Measurements from ENCODE around the gene CALB2.
"Not testable (repeated sequence)": the region's sequence is repeated elsewhere in the genome, so short reads cannot be mapped to it uniquely, and the experiment has no call there.

CALB2 gene

DNA sequence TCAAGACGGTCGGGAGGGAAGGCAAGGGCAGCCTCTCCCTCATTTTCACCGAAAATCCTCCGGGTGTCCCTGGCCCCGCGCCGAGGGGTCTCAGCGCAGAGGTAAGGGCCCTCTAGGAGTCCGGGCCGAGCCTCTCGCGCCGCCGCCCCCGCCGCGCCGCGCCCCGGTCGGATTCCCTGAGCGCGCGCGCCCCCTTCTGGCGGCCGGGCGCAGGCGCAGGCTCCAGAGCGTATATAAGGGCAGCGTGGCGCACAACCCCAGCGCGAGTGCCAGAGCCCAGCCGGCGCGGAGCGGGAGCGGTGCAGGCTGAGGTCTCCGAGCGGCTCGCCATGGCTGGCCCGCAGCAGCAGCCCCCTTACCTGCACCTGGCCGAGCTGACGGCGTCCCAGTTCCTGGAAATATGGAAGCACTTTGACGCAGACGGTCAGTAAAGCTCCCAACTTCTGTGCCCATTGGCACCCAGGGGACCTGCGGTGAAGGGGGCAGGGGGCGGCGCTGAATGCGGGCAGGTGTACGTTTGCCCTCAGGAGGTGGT is at the start of gene CALB2:
Gene CALB2, plus strand, starts transcription at position 260 of the 535 bp plus-strand sequence. Its CDS starts 70 bp downstream, at position 330.
- DNase-seq (ENCODE audit: low spot score) = peak; percentile 50

- peak; percentile 18 for DNase-seq (ENCODE audit: low spot score)
Observed at GRCh38 chr16:71311553-71312158, 46.9 kb upstream of the CALB2 start.

- DNase-seq (ENCODE audit: low spot score) = not testable (repeated sequence)
Observed at GRCh38 chr16:71313591-71313990, 44.9 kb upstream of the CALB2 start.

DNA sequence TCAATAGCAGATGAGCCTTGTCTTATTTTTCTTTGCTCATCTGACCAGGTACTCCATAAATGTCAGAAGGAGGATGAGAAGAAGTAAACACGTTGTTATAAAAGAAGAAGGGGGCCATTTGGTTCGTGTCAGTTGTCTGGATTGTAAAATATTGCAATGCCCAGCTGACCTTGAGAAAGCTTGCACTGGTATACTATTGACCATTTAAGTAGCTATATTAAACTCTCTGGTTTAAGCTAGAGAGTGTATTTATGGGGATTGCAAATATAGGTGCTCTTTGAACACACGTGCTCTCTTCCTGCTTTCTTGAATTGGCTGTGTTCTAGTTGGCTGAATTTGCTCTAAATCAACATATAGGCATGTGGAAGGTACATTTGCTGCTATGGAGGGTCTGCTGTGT is 43.3 kb upstream of the CALB2 start:
- no peak for DNase-seq (ENCODE audit: low spot score)

- no peak for DNase-seq (ENCODE audit: low spot score)
Observed at GRCh38 chr16:71319999-71320398, 38.5 kb upstream of the CALB2 start.

DNA sequence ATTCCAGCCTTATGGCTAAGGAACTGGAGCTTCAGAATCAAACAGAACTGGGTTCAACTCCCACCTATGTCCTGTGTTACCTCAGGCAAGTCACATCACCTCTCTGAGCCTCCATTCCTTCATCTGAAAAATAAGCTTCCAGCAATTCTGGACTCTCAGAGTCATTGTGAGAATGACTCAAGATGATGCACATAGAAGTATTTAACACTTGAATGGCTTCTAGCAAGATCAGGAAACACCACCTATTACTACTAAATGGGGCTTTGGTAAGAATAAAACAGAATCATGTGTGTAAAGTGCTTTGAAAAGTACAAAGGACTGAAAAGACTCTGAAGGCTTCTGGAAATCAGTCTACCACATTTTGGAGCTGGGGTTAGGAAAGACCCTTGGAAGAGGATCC is 30.8 kb upstream of the CALB2 start:
- no peak for DNase-seq (ENCODE audit: low spot score)

DNA sequence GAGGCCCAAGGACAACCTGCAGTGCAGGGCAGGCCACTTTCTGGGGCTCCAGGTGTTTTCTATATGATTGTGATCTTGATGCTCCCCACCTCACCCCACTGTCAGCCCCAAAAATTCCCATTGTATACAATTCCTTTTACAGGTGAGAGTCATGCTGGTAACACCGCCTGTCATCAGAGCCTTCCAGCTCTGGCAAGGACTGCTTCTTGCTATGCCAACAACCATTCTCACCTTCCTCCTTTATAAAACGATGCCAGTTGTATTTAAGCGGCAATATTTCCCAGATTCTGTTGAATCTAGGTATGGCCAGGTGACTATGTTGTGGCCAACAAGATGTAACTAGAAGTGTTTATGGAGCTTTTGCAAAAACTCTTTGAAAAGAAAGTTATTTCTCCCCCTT is 30.4 kb upstream of the CALB2 start:
- no peak for DNase-seq (ENCODE audit: low spot score)

DNA sequence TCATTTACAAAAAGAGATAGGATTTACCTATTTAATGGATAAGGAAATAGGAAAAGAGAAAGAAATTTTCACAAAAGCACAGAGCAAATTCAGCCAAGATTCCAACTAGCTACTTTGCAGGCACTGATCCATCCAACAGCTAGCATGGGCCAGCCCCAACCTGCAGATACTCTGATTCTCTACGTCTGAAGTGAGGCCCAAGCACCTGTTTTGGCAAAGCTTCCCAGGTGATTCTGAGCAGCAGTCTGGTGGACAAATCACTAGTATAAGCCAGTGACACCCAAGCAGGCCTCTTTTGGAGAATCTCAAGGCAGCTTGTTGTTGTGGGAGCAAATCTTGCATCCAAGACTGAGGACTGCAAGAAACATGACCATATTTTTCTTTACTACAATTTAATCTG is 20.9 kb upstream of the CALB2 start:
- no peak for DNase-seq (ENCODE audit: low spot score)

DNA sequence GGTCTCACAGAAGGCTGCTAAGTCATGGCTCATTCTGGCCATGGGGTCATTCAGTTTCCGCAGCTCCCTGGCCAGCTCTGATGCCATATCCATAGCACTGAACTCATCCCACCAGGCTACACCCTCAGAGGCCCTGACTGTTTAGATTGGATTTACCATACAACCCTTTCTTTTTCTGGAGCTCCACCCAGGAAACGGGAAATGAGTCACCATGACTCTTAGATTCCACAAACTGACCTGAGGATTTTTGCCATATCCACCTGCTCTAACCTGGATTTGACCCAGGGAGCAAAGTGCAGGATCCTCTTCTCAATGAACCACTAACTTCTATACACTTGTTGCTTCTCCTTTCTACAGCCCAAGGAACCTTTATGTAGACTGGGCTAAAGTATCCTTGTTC is 20.3 kb upstream of the CALB2 start:
- DNase-seq (ENCODE audit: low spot score) = no peak

- no peak for DNase-seq (ENCODE audit: low spot score)
Observed at GRCh38 chr16:71338632-71339031, 19.9 kb upstream of the CALB2 start.

- no peak for DNase-seq (ENCODE audit: low spot score)
Observed at GRCh38 chr16:71339236-71340171, 19.0 kb upstream of the CALB2 start.

GRCh38 chr16:71340406-71340805 is 18.1 kb upstream of the CALB2 start:
- DNase-seq (ENCODE audit: low spot score) = no peak

GRCh38 chr16:71341881-71342280 is 16.6 kb upstream of the CALB2 start:
- DNase-seq (ENCODE audit: low spot score) = no peak

GRCh38 chr16:71343078-71343477 is 15.4 kb upstream of the CALB2 start:
- no peak for DNase-seq (ENCODE audit: low spot score)

DNA sequence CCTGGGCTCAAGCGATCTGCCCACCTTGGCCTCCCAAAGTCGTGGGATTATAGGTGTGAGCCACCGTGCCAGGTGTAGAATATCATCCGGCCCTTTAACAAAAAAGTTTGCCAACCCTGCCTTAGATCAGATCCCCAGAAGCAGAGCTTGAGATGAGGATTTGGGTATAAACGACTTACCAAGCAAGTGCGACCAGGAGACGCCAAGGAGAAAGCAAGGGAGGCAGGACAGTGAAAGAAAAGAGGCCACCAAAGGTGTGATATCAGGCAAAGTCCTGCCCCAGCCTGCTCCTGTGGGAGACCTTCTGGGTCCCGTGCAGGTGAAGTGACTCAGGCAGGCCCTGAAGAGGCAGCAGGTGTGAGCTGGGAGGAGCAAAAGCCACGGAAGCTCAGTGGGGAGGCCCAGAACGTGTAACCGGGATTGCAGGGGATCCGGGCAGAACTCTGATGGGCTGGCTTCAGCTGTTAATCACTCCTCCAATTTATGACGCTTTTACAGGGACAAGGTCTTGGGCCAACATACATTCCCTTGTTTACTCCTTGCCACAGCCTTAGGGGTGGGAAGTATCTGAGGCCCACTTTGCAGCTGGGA is 14.1 kb upstream of the CALB2 start:
- no peak for DNase-seq (ENCODE audit: low spot score)

DNA sequence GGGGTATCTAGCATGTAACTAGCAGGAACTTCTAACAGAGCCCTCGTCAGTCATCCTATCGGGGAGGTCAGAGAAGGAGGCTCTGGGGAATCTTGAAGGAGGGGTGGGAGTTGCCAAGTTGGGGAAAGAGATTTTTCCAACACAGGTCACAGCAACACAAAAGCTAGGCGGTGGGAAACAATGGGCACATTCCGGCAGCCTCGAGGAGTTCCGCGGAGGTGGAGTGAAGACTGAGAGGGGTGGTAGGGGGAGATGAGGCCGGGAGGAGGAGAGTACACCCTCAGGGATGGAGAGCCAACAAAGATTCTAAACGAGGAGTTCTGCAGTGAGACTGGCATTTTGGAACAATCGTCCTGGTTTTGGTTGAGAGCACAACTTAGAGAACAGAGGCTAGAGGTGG is 13.5 kb upstream of the CALB2 start:
- DNase-seq (ENCODE audit: low spot score) = no peak

GRCh38 chr16:71347146-71347545 is 11.4 kb upstream of the CALB2 start:
- no peak for DNase-seq (ENCODE audit: low spot score)

- no peak for DNase-seq (ENCODE audit: low spot score)
Observed at GRCh38 chr16:71348262-71349085, 10.0 kb upstream of the CALB2 start.

- DNase-seq (ENCODE audit: low spot score) = no peak
Observed at GRCh38 chr16:71350821-71351557, 7.5 kb upstream of the CALB2 start.

- DNase-seq (ENCODE audit: low spot score) = no peak
Observed at GRCh38 chr16:71351558-71351901, 7.0 kb upstream of the CALB2 start.

DNA sequence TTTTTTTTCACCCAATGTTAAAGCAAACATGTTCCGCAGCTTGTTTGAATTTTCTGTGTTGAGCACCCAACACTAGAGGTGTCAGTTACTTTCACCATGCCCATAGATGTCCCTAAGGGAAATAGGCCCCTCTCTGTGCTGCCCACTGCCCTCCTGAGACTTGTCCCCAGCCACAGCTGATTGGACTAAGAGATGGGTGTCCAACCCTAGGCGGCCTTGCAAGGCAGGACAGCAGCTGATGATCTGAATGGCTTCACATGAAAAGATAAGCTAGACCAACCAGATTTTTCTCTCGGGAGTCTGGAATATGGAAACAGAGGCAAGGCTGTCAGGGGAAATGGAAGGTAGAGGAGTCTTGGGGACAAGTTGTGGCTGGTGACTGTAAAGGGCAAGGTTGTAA is 6.1 kb upstream of the CALB2 start:
- no peak for DNase-seq (ENCODE audit: low spot score)
